ENCODE results near the gene LRMDA. TPM values are rescaled to one million over a fixed set of nuclear protein-coding genes. Genes with fewer than 3 reads are reported as not detected.

Gene LRMDA
- total RNA-seq, 1 experiment from 2014 or later = 1.2 TPM

GRCh38 chr10:75565286-75566251 is 134.1 kb downstream of the LRMDA start:
- no peak overlapping the region for H2AFZ ChIP-seq (ENCODE audit: low read length)
- no peaks in the 10 kb centered on the region for H3F3A ChIP-seq (ENCODE audit: low read length, unreplicated experiment)
- no peaks in the 10 kb centered on the region for H3K36me3 ChIP-seq (ENCODE audit: low read depth, low read length)
- no peaks in the 10 kb centered on the region for H4K20me1 ChIP-seq (ENCODE audit: low read length)
- no peaks in the 10 kb centered on the region for H3K9me3 ChIP-seq (ENCODE audit: low read length)
- H3K27ac ChIP-seq (ENCODE audit: low read length) = no peak overlapping the region
- DNase-seq (no peak), ATAC-seq (no peak)
- CTCF ChIA-PET = no interaction called here
- no TSS peak for BruUV-seq (replicated peaks)
- H3K4me3 ChIP-seq (ENCODE audit: low read length) = no peak overlapping the region
- no peaks in the 10 kb centered on the region for H3K4me1 ChIP-seq (ENCODE audit: insufficient read depth, low read length)
- POLR2A ChIA-PET (ENCODE audit: unreplicated experiment) = no interaction called here
- intact Hi-C loops (cut with micrococcal nuclease) = no loop called here
- no peaks in the 10 kb centered on the region for H3K79me2 ChIP-seq (ENCODE audit: low read length)
- H3K4me2 ChIP-seq (ENCODE audit: low read length) = no peak overlapping the region
- H3K9me2 ChIP-seq (replicated peaks; ENCODE audit: low read length) = no peaks in the 10 kb centered on the region
- no peak for TF ChIP-seq CTCF (conservative IDR thresholded peaks at IDR 0.05; ENCODE audit: low read depth, low read length)
- no peak for TF ChIP-seq EZH2phosphoT487 (IDR thresholded peaks at IDR 0.05; ENCODE audit: borderline replicate concordance, low read length)
- no peak for TF ChIP-seq EZH2 (IDR thresholded peaks at IDR 0.05; ENCODE audit: low read length, unreplicated experiment)
- H3K27me3 ChIP-seq (ENCODE audit: low read length) = no peaks in the 10 kb centered on the region
- no peak overlapping the region for H3K9ac ChIP-seq (ENCODE audit: low read length)

GRCh38 chr10:75568450-75569130 is 137.2 kb downstream of the LRMDA start:
- TF ChIP-seq EZH2 (IDR thresholded peaks at IDR 0.05; ENCODE audit: low read length, unreplicated experiment) = no peak
- TF ChIP-seq EZH2phosphoT487 (IDR thresholded peaks at IDR 0.05; ENCODE audit: borderline replicate concordance, low read length) = no peak
- no peak for TF ChIP-seq CTCF (conservative IDR thresholded peaks at IDR 0.05; ENCODE audit: low read depth, low read length)
- Histone ChIP-seq H4K20me1 (ENCODE audit: low read length) (no peaks in the 10 kb centered on the region), H3K9me3 (ENCODE audit: low read length) (peaks cover 23% of the 10 kb centered on the region), H3K27ac (ENCODE audit: low read length) (no peak overlapping the region), H3K4me3 (ENCODE audit: low read length) (no peak overlapping the region), H3K9me2 (replicated peaks; ENCODE audit: low read length) (no peaks in the 10 kb centered on the region), H3K27me3 (ENCODE audit: low read length) (no peaks in the 10 kb centered on the region), H3F3A (ENCODE audit: low read length, unreplicated experiment) (no peaks in the 10 kb centered on the region), H3K4me2 (ENCODE audit: low read length) (no peak overlapping the region), H3K36me3 (ENCODE audit: low read depth, low read length) (peaks cover 8% of the 10 kb centered on the region; the same call in 1 of the 2 replicates), H3K4me1 (ENCODE audit: insufficient read depth, low read length) (no peaks in the 10 kb centered on the region), H2AFZ (ENCODE audit: low read length) (no peak overlapping the region), H3K79me2 (ENCODE audit: low read length) (no peaks in the 10 kb centered on the region), H3K9ac (ENCODE audit: low read length) (no peak overlapping the region)
- POLR2A ChIA-PET (ENCODE audit: unreplicated experiment) = interaction anchor here (0.6 kb wide), 1 partner anchor 18 kb away, joined by 5 read pairs; no protein-coding TSS in a partner anchor
- ATAC-seq (peak; percentile 21; the same call in 1 of the 2 replicates), DNase-seq (no peak)
- no TSS peak for BruUV-seq (replicated peaks)
- intact Hi-C loops (cut with micrococcal nuclease) = no loop called here
- CTCF ChIA-PET = interaction anchor here (0.6 kb wide), 1 partner anchor 178 kb away, joined by 3 read pairs; no protein-coding TSS in a partner anchor
